HEK293 (cell line): ENCODE data around the gene GLO1.

ENCODE experiments used
- CTCF ChIA-PET: fragments of 350-600 bp; formaldehyde crosslinking; extraction: SDS; loops from one replicate; lab custom pipeline; 2021; ENCODE audit warnings: antibody characterized with exemption; lab: Yijun Ruan, JAX
- POLR2A ChIA-PET: fragments of 300-600 bp; formaldehyde crosslinking; extraction: SDS; loops from one replicate; lab custom pipeline; 2020; ENCODE audit warnings: antibody characterized with exemption, inconsistent platforms; lab: Yijun Ruan, JAX
- H3K27ac ChIP-seq: fragments of 200-500 bp; sonication (Bioruptor generic); 2 replicates; pipeline ENCODE4 v1.5.1; 2014; ENCODE audit warnings: low read depth, low read length, control low read depth, inconsistent platforms; ENCODE audit errors: extremely low read depth
- H3K36me3 ChIP-seq, 2 experiments: fragments of 200-500 bp in 1 of 2; sonication (Bioruptor generic) in 1 of 2; 1 replicate in 1 of 2; 2 replicates in 1 of 2; pipeline ENCODE4 v1.5.1; 2014 to 2017; ENCODE audit warnings: inconsistent platforms in 2 of 2, low read length in 2 of 2; ENCODE audit not compliant: control insufficient read depth in 2 of 2, insufficient read depth in 1 of 2
- H3K4me1 ChIP-seq: fragments of 200-500 bp; sonication (Bioruptor generic); 2 replicates; pipeline ENCODE4 v1.5.1; 2014; ENCODE audit warnings: mild to moderate bottlenecking, low read length, inconsistent platforms; ENCODE audit not compliant: control insufficient read depth, insufficient read depth
- H3K4me3 ChIP-seq: 2 replicates; pipeline ENCODE4 v1.5.1; 2011; ENCODE audit warnings: low read depth, mild to moderate bottlenecking, control low read depth, low read length, moderate library complexity
- H3K9me3 ChIP-seq: fragments of 200-500 bp; sonication (Bioruptor generic); 2 replicates; pipeline ENCODE4 v1.5.1; 2014; ENCODE audit warnings: low read depth, low read length, inconsistent platforms; ENCODE audit not compliant: control insufficient read depth, insufficient read depth
- BCL11B ChIP-seq: fragments of 450-650 bp; formaldehyde crosslinking; IDR thresholded peaks from 2 replicates; pipeline ENCODE4 v1.5.1; 2016; ENCODE audit warnings: low read depth, missing biosample characterization, missing genetic modification characterization
- KLF7 ChIP-seq: fragments of 450-650 bp; formaldehyde crosslinking; IDR thresholded peaks from 2 replicates; pipeline ENCODE4 v1.5.1; 2016; ENCODE audit warnings: missing biosample characterization, missing genetic modification characterization, borderline replicate concordance
- ZEB2 ChIP-seq: fragments of 450-650 bp; formaldehyde crosslinking; IDR thresholded peaks from 2 replicates; pipeline ENCODE4 v1.5.1; 2016; ENCODE audit warnings: missing biosample characterization, missing genetic modification characterization
- ZFP37 ChIP-seq: fragments of 450-650 bp; formaldehyde crosslinking; IDR thresholded peaks from 2 replicates; pipeline ENCODE4 v1.5.1; 2016; ENCODE audit warnings: missing biosample characterization, missing genetic modification characterization
- ZNF112 ChIP-seq: fragments of 450-650 bp; formaldehyde crosslinking; IDR thresholded peaks from 2 replicates; pipeline ENCODE4 v1.5.0; 2017; ENCODE audit warnings: missing biosample characterization, missing genetic modification characterization
- ZNF114 ChIP-seq: fragments of 450-650 bp; formaldehyde crosslinking; IDR thresholded peaks from 2 replicates; pipeline ENCODE4 v1.5.0; 2017; ENCODE audit warnings: missing biosample characterization, missing genetic modification characterization
- ZNF121 ChIP-seq: fragments of 450-650 bp; formaldehyde crosslinking; IDR thresholded peaks from 2 replicates; pipeline ENCODE4 v1.5.1; 2016; ENCODE audit warnings: missing biosample characterization, missing genetic modification characterization
- ZNF16 ChIP-seq: fragments of 450-650 bp; formaldehyde crosslinking; IDR thresholded peaks from 2 replicates; pipeline ENCODE4 v1.5.1; 2016; ENCODE audit warnings: low read depth, missing biosample characterization, missing genetic modification characterization
- ZNF169 ChIP-seq: fragments of 450-650 bp; formaldehyde crosslinking; IDR thresholded peaks from 2 replicates; pipeline ENCODE4 v1.5.1; 2016; ENCODE audit warnings: missing biosample characterization, missing genetic modification characterization
- ZNF202 ChIP-seq: fragments of 450-650 bp; formaldehyde crosslinking; IDR thresholded peaks from 2 replicates; pipeline ENCODE4 v1.5.1; 2016; ENCODE audit warnings: missing biosample characterization, missing genetic modification characterization, borderline replicate concordance
- ZNF23 ChIP-seq: fragments of 450-650 bp; formaldehyde crosslinking; IDR thresholded peaks from 2 replicates; pipeline ENCODE4 v1.5.1; 2016; ENCODE audit warnings: missing biosample characterization, missing genetic modification characterization, borderline replicate concordance
- ZNF292 ChIP-seq: fragments of 450-650 bp; formaldehyde crosslinking; IDR thresholded peaks from 2 replicates; pipeline ENCODE4 v1.5.1; 2016; ENCODE audit warnings: low read depth, missing biosample characterization, missing genetic modification characterization, borderline replicate concordance
- ZNF423 ChIP-seq: fragments of 450-650 bp; formaldehyde crosslinking; IDR thresholded peaks from 2 replicates; pipeline ENCODE4 v1.5.1; 2016; ENCODE audit warnings: missing biosample characterization, missing genetic modification characterization
- ZNF514 ChIP-seq: fragments of 450-650 bp; formaldehyde crosslinking; IDR thresholded peaks from 2 replicates; pipeline ENCODE4 v1.5.1; 2016; ENCODE audit warnings: missing biosample characterization, missing genetic modification characterization
- ZNF548 ChIP-seq: fragments of 450-650 bp; formaldehyde crosslinking; IDR thresholded peaks from 2 replicates; pipeline ENCODE4 v1.5.1; 2016; ENCODE audit warnings: missing biosample characterization, missing genetic modification characterization
- ZNF555 ChIP-seq: fragments of 450-650 bp; formaldehyde crosslinking; conservative IDR thresholded peaks from 2 replicates; pipeline ENCODE4 v1.5.1; 2017; ENCODE audit warnings: missing biosample characterization, mild to moderate bottlenecking, missing genetic modification characterization, inconsistent platforms
- ZNF626 ChIP-seq: fragments of 450-650 bp; sonication (Bioruptor Pico); formaldehyde crosslinking; IDR thresholded peaks from 2 replicates; pipeline ENCODE4 v1.5.1; 2018; ENCODE audit warnings: missing biosample characterization, missing genetic modification characterization, inconsistent platforms
- ZNF654 ChIP-seq: fragments of 450-650 bp; formaldehyde crosslinking; IDR thresholded peaks from 2 replicates; pipeline ENCODE4 v1.5.1; 2016; ENCODE audit warnings: low read depth, missing biosample characterization, missing genetic modification characterization
- ZNF660 ChIP-seq: fragments of 450-650 bp; IDR thresholded peaks from 2 replicates; pipeline ENCODE4 v1.5.1; 2018; ENCODE audit warnings: missing biosample characterization, mild to moderate bottlenecking, missing genetic modification characterization
- ZXDB ChIP-seq: fragments of 450-650 bp; formaldehyde crosslinking; IDR thresholded peaks from 2 replicates; pipeline ENCODE4 v1.5.1; 2016; ENCODE audit warnings: missing biosample characterization, missing genetic modification characterization
- TF ChIP-seq, protein P1 (sequence below): fragments of 450-650 bp; formaldehyde crosslinking; optimal IDR thresholded peaks from 2 replicates; pipeline ENCODE3; 2016; ENCODE audit warnings: missing biosample characterization, mild to moderate bottlenecking, missing genetic modification characterization
- TF ChIP-seq, protein P2 (sequence below): fragments of 450-650 bp; formaldehyde crosslinking; IDR thresholded peaks from 2 replicates; pipeline ENCODE4 v1.5.1; 2016; ENCODE audit warnings: missing biosample characterization, missing genetic modification characterization
- TF ChIP-seq, protein P3 (sequence below): fragments of 450-650 bp; formaldehyde crosslinking; IDR thresholded peaks from 2 replicates; pipeline ENCODE4 v1.5.1; 2016; ENCODE audit warnings: missing biosample characterization, missing genetic modification characterization
- TF ChIP-seq, protein P4 (sequence below): fragments of 450-650 bp; formaldehyde crosslinking; IDR thresholded peaks from 2 replicates; pipeline ENCODE4 v1.5.1; 2016; ENCODE audit warnings: missing biosample characterization, missing genetic modification characterization, low read depth

The GLO1 gene

DNA sequence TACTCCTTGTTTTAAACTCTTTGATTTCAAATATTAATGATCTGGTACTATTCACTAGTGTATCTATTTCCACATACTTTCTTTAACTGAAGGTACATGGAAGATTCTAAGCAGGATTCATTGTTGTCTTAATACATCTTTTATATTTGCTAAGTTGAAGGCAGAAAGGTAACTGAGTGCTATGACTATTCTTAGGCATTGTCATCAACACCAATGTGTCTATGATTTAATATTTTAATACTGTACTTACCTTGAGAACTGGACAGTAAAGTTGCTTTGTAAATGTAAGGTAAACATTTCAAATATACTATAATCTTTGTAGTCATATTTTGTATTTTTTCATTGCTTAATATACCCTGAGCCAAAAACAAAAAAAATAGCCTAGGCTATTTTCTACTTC, 54.3 kb downstream of the GLO1 start:
- POLR2A ChIA-PET, result interaction anchor here (0.7 to 1.0 kb wide), 2 partner anchors 8 to 983 kb away, joined by 3 to 7 read pairs; no protein-coding TSS in a partner anchor
- H3K9me3 ChIP-seq, result no peaks in the 10 kb centered on the region
- no peak for TF ChIP-seq KLF7 (tag by site-specific recombination)
- TF ChIP-seq ZNF626 (tag by site-specific recombination), result no peak
- TF ChIP-seq, protein P1, sequence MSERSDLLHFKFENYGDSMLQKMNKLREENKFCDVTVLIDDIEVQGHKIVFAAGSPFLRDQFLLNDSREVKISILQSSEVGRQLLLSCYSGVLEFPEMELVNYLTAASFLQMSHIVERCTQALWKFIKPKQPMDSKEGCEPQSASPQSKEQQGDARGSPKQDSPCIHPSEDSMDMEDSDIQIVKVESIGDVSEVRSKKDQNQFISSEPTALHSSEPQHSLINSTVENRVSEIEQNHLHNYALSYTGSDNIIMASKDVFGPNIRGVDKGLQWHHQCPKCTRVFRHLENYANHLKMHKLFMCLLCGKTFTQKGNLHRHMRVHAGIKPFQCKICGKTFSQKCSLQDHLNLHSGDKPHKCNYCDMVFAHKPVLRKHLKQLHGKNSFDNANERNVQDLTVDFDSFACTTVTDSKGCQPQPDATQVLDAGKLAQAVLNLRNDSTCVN (tag by site-specific recombination), result no peak
- TF ChIP-seq ZNF514 (tag by site-specific recombination), result no peak
- no peak for TF ChIP-seq ZFP37 (tag by site-specific recombination)
- TF ChIP-seq, protein P2, sequence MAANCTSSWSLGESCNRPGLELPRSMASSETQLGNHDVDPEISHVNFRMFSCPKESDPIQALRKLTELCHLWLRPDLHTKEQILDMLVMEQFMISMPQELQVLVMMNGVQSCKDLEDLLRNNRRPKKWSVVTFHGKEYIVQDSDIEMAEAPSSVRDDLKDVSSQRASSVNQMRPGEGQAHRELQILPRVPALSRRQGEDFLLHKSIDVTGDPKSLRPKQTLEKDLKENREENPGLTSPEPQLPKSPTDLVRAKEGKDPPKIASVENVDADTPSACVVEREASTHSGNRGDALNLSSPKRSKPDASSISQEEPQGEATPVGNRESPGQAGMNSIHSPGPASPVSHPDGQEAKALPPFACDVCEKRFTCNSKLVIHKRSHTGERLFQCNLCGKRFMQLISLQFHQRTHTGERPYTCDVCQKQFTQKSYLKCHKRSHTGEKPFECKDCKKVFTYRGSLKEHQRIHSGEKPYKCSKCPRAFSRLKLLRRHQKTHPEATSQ (tag by site-specific recombination), result no peak
- no peak for TF ChIP-seq ZNF555 (tag by site-specific recombination)
- no peak for TF ChIP-seq ZNF112 (tag by site-specific recombination)
- no peak for TF ChIP-seq ZNF114
- TF ChIP-seq, protein P3, sequence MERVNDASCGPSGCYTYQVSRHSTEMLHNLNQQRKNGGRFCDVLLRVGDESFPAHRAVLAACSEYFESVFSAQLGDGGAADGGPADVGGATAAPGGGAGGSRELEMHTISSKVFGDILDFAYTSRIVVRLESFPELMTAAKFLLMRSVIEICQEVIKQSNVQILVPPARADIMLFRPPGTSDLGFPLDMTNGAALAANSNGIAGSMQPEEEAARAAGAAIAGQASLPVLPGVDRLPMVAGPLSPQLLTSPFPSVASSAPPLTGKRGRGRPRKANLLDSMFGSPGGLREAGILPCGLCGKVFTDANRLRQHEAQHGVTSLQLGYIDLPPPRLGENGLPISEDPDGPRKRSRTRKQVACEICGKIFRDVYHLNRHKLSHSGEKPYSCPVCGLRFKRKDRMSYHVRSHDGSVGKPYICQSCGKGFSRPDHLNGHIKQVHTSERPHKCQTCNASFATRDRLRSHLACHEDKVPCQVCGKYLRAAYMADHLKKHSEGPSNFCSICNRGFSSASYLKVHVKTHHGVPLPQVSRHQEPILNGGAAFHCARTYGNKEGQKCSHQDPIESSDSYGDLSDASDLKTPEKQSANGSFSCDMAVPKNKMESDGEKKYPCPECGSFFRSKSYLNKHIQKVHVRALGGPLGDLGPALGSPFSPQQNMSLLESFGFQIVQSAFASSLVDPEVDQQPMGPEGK (tag by site-specific recombination), result no peak
- TF ChIP-seq ZNF292 (tag by site-specific recombination), result no peak
- TF ChIP-seq ZNF121 (tag by site-specific recombination), result no peak
- TF ChIP-seq, protein P4, sequence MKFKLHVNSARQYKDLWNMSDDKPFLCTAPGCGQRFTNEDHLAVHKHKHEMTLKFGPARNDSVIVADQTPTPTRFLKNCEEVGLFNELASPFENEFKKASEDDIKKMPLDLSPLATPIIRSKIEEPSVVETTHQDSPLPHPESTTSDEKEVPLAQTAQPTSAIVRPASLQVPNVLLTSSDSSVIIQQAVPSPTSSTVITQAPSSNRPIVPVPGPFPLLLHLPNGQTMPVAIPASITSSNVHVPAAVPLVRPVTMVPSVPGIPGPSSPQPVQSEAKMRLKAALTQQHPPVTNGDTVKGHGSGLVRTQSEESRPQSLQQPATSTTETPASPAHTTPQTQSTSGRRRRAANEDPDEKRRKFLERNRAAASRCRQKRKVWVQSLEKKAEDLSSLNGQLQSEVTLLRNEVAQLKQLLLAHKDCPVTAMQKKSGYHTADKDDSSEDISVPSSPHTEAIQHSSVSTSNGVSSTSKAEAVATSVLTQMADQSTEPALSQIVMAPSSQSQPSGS (tag by site-specific recombination), result no peak
- no peak for TF ChIP-seq ZNF654 (tag by site-specific recombination)
- no peak for TF ChIP-seq ZXDB (tag by site-specific recombination)
- no peak for TF ChIP-seq ZNF169 (tag by site-specific recombination)
- TF ChIP-seq ZEB2 (tag by site-specific recombination), result no peak
- TF ChIP-seq ZNF423 (tag by site-specific recombination), result no peak
- TF ChIP-seq, all 188 proteins: peak for 0
- Histone ChIP-seq H3K36me3 (no peaks in the 10 kb centered on the region), H3K27ac (no peak overlapping the region), H3K4me3 (no peak overlapping the region), H3K4me1 (peaks cover 13% of the 10 kb centered on the region)
- CTCF ChIA-PET, result interaction anchor here (0.6 kb wide), 1 partner anchor 448 kb away, joined by 3 read pairs; no protein-coding TSS in a partner anchor

DNA sequence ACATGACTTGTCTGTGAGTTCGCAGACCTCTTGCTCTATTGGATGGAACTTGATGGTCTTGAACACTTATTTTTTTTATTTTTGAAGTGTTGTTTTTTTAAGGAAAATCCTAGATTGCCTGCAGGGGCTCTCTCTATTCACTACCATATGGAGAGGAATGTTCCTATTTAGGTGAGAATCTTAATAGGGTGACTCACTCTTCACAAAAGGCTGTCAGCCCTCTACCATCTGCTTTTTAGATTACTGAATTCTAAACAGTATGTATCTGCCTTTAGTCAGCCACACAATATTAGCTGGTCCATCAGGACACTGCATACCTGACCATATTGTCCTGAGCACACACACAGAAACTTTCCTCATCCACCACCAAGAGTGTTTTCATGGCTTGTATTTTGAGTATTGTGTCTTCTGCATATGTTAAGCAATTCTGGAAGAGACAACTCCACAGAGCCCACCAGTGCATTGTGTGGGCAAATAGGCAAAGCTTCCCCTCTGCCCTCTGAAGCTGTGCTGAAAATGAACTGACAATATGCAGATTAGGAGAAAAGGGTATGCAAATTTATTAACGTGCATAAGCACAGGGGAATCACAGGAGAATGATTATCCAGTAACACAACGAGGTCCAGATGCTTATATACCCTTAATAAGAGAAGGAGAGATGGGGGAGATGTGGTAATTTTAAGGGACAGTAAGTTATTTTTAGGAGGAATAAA, 56.6 kb downstream of the GLO1 start:
- CTCF ChIA-PET, result interaction anchor here (0.5 to 1.0 kb wide), 2 partner anchors 10 to 152 kb away, joined by 3 to 5 read pairs; no protein-coding TSS in a partner anchor
- Histone ChIP-seq H3K4me1 (peaks cover 13% of the 10 kb centered on the region), H3K4me3 (no peak overlapping the region), H3K9me3 (no peaks in the 10 kb centered on the region), H3K36me3 (no peaks in the 10 kb centered on the region), H3K27ac (no peak overlapping the region)
- POLR2A ChIA-PET, result interaction anchor here (0.5 kb wide), 1 partner anchor 16 kb away, joined by 4 read pairs; no protein-coding TSS in a partner anchor
- TF ChIP-seq ZNF23 (tag by site-specific recombination), result no peak
- TF ChIP-seq ZNF548 (tag by site-specific recombination), result no peak
- no peak for TF ChIP-seq ZNF660 (tag by site-specific recombination)
- TF ChIP-seq BCL11B (tag by site-specific recombination), result no peak
- TF ChIP-seq ZNF16 (tag by site-specific recombination), result no peak
- TF ChIP-seq ZNF202 (tag by site-specific recombination), result no peak
- no peak for TF ChIP-seq ZNF423 (tag by site-specific recombination)
